ENCODE measurements around the gene RAPH1. TPM values are rescaled to one million over a fixed set of nuclear protein-coding genes. Genes with fewer than 3 reads are reported as not detected.
A peak's percentile ranks its signal among the peaks of the same experiment; 100 is the strongest.

RAPH1 gene
- total RNA-seq, 1 donor = 57.2 TPM

DNA sequence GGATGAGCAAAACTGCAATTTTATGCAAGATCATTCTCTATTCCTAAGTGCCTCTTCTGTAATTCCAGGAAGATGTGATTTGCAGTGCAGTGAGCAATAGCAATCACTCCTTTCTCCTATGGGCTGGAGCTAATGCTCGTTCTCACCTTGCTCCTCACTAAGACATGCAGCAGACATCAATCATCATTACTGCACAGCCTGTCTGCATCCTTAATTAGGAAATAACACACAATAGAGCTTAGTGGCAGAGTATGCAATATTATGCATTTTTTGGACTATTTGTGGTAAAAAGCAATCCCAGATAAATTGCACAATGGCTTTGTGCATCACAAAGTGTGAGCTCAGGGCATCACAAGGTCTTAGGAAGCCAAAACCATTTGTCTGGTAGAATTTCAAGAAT lies 32.6 kb upstream of the RAPH1 start:
- no peaks in the 10 kb centered on the region for H3K4me1 ChIP-seq (ENCODE audit: insufficient read depth, low read length)
- H3K4me2 ChIP-seq (ENCODE audit: insufficient read depth, low read length) = no peak overlapping the region
- TF ChIP-seq, protein P1, sequence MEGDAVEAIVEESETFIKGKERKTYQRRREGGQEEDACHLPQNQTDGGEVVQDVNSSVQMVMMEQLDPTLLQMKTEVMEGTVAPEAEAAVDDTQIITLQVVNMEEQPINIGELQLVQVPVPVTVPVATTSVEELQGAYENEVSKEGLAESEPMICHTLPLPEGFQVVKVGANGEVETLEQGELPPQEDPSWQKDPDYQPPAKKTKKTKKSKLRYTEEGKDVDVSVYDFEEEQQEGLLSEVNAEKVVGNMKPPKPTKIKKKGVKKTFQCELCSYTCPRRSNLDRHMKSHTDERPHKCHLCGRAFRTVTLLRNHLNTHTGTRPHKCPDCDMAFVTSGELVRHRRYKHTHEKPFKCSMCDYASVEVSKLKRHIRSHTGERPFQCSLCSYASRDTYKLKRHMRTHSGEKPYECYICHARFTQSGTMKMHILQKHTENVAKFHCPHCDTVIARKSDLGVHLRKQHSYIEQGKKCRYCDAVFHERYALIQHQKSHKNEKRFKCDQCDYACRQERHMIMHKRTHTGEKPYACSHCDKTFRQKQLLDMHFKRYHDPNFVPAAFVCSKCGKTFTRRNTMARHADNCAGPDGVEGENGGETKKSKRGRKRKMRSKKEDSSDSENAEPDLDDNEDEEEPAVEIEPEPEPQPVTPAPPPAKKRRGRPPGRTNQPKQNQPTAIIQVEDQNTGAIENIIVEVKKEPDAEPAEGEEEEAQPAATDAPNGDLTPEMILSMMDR (IDR thresholded peaks at IDR 0.05; ENCODE audit: extremely low read depth, low read depth, low read length) = no peak
- H3K36me3 ChIP-seq (ENCODE audit: insufficient read depth, low read length) = no peaks in the 10 kb centered on the region
- no peak overlapping the region for H3K4me3 ChIP-seq (ENCODE audit: insufficient read depth, low read length)
- no peak overlapping the region for H2AFZ ChIP-seq (ENCODE audit: low read length)
- DNase-seq (ENCODE audit: insufficient read length, low spot score, missing footprints) = no peak
- H3K27me3 ChIP-seq (ENCODE audit: insufficient read depth, low read length) = no peaks in the 10 kb centered on the region
- no peaks in the 10 kb centered on the region for H4K20me1 ChIP-seq (ENCODE audit: insufficient read depth, low read length)
- no peaks in the 10 kb centered on the region for H3K79me2 ChIP-seq (ENCODE audit: insufficient read depth, low read length)
- no peaks in the 10 kb centered on the region for H3K9me3 ChIP-seq (ENCODE audit: low read depth, low read length)
- no peak overlapping the region for H3K27ac ChIP-seq (ENCODE audit: low read depth, low read length)

DNA sequence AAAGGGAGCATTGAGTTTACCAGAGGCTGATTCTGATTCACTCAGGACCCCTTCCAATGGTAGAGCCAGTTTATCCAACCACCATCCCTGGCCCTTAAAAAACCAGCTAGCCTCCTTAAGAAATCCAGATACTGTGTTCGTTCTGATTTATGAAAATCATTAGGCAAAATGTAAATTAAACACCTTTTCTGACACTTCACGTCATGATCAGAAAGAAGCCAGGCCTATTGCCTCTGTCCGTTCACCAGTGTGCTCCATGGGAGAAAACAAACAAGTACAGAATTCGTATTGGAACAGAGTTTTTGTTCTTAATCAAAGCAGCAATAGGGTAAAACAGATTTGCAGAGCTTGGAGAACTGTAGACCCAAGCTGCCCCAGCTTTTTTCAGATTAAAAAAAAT lies 31.1 kb upstream of the RAPH1 start:
- no peaks in the 10 kb centered on the region for H3K36me3 ChIP-seq (ENCODE audit: insufficient read depth, low read length)
- no peaks in the 10 kb centered on the region for H3K27me3 ChIP-seq (ENCODE audit: insufficient read depth, low read length)
- DNase-seq (ENCODE audit: insufficient read length, low spot score, missing footprints) = no peak
- no peaks in the 10 kb centered on the region for H3K9me3 ChIP-seq (ENCODE audit: low read depth, low read length)
- H3K4me1 ChIP-seq (ENCODE audit: insufficient read depth, low read length) = no peaks in the 10 kb centered on the region
- H2AFZ ChIP-seq (ENCODE audit: low read length) = no peak overlapping the region
- no peaks in the 10 kb centered on the region for H3K79me2 ChIP-seq (ENCODE audit: insufficient read depth, low read length)
- no peaks in the 10 kb centered on the region for H4K20me1 ChIP-seq (ENCODE audit: insufficient read depth, low read length)
- H3K4me3 ChIP-seq (ENCODE audit: insufficient read depth, low read length) = no peak overlapping the region
- H3K4me2 ChIP-seq (ENCODE audit: insufficient read depth, low read length) = no peak overlapping the region
- TF ChIP-seq, protein P1 (IDR thresholded peaks at IDR 0.05; ENCODE audit: extremely low read depth, low read depth, low read length) = no peak
- H3K27ac ChIP-seq (ENCODE audit: low read depth, low read length) = no peak overlapping the region

DNA sequence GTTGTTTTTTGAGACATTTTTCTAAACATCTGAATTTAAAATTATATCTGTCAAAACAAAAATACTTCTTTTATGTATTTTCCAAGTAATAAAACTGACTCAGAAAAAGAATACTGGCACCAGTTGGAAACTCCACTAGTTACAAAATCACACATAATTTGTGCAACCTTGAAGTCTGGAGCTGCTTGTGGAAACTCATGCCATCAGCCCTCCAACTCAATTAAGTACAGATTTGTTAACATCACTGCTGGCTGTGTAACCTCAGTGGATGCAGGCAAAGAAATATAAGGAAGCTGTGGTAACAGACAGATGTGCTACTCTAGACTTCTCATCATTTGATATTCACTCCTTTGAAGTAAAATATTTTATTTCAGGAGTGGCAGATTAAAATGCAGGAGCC lies 30.0 kb upstream of the RAPH1 start:
- Histone ChIP-seq H3K27ac (ENCODE audit: low read depth, low read length) (no peak overlapping the region), H3K27me3 (ENCODE audit: insufficient read depth, low read length) (no peaks in the 10 kb centered on the region), H3K9me3 (ENCODE audit: low read depth, low read length) (no peaks in the 10 kb centered on the region), H3K4me3 (ENCODE audit: insufficient read depth, low read length) (no peak overlapping the region), H3K79me2 (ENCODE audit: insufficient read depth, low read length) (no peaks in the 10 kb centered on the region), H3K36me3 (ENCODE audit: insufficient read depth, low read length) (no peaks in the 10 kb centered on the region), H3K4me2 (ENCODE audit: insufficient read depth, low read length) (no peak overlapping the region), H4K20me1 (ENCODE audit: insufficient read depth, low read length) (no peaks in the 10 kb centered on the region), H3K4me1 (ENCODE audit: insufficient read depth, low read length) (no peaks in the 10 kb centered on the region), H2AFZ (ENCODE audit: low read length) (no peak overlapping the region)
- DNase-seq (ENCODE audit: insufficient read length, low spot score, missing footprints) = no peak
- TF ChIP-seq, protein P1 (IDR thresholded peaks at IDR 0.05; ENCODE audit: extremely low read depth, low read depth, low read length) = no peak

DNA sequence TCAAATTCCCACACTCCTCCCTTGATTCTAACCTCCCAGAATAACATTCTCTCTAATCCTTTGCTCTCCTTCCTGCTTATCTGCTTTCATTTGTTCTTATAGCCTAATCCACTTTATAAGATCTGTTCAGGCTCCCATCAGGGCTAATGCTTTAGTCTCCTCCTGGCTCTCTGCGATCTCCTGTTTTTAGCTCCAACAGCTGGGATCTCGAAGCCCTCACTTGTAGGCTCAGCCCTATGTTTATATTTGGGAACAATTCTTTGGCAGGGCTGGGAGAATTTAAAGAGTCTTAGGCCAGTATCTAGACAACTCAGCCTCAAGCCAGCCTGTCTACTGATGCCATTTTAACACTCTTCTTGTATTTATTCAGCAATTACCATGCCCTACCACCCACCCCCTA lies 27.2 kb upstream of the RAPH1 start:
- no peaks in the 10 kb centered on the region for H3K79me2 ChIP-seq (ENCODE audit: insufficient read depth, low read length)
- no peaks in the 10 kb centered on the region for H3K4me1 ChIP-seq (ENCODE audit: insufficient read depth, low read length)
- H3K4me2 ChIP-seq (ENCODE audit: insufficient read depth, low read length) = no peak overlapping the region
- no peaks in the 10 kb centered on the region for H4K20me1 ChIP-seq (ENCODE audit: insufficient read depth, low read length)
- H3K36me3 ChIP-seq (ENCODE audit: insufficient read depth, low read length) = no peaks in the 10 kb centered on the region
- no peak for DNase-seq (ENCODE audit: insufficient read length, low spot score, missing footprints)
- TF ChIP-seq, protein P1 (IDR thresholded peaks at IDR 0.05; ENCODE audit: extremely low read depth, low read depth, low read length) = no peak
- H3K9me3 ChIP-seq (ENCODE audit: low read depth, low read length) = no peaks in the 10 kb centered on the region
- H3K27me3 ChIP-seq (ENCODE audit: insufficient read depth, low read length) = no peaks in the 10 kb centered on the region
- H3K27ac ChIP-seq (ENCODE audit: low read depth, low read length) = no peak overlapping the region
- H3K4me3 ChIP-seq (ENCODE audit: insufficient read depth, low read length) = no peak overlapping the region
- peak overlapping the region; percentile 9 for H2AFZ ChIP-seq (ENCODE audit: low read length)

All from osteoblast (primary cell).